ENCODE data around the gene CR1. TPM values are rescaled to one million over a fixed set of nuclear protein-coding genes. Genes with fewer than 3 reads are reported as not detected.
A peak's percentile ranks its signal among the peaks of the same experiment; 100 is the strongest.

Gene CR1
- total RNA-seq, 1 experiment from 2014 or later, result not detected

- ATAC-seq, result 0 out of 2 replicates have a peak, but pooled peaks have one; percentile 56
- H3K36me3 ChIP-seq (ENCODE audit: control insufficient read depth, insufficient read depth, low read length), result no peaks in the 10 kb centered on the region
- ChIA-PET CTCF (no interaction called here), POLR2A (no interaction called here)
- no TSS peak for BruUV-seq (replicated peaks)
- H3K27ac ChIP-seq (ENCODE audit: low read length), result no peak overlapping the region
- H3K27me3 ChIP-seq (ENCODE audit: control insufficient read depth, insufficient read depth, low read length), result peaks cover 14% of the 10 kb centered on the region
- no peaks in the 10 kb centered on the region for H3K4me1 ChIP-seq (ENCODE audit: control insufficient read depth, insufficient read depth, low read length)
- H3K4me3 ChIP-seq (ENCODE audit: low read depth in 2 of 2, low read length in 2 of 2), result no peak overlapping the region
- in situ Hi-C loops (cut with HindIII; ENCODE audit: low pct_unique_long_range_greater_than_20kb, low sequenced_read_pairs), result no loop called here
- DNase-seq (ENCODE audit: low read depth, low spot score), result no peak
- intact Hi-C loops (cut with micrococcal nuclease; ENCODE audit: unreplicated experiment), result no loop called here
- TF ChIP-seq POLR2AphosphoS5 (IDR thresholded peaks at IDR 0.05; ENCODE audit: low read depth, low read length), result no peak
- TF ChIP-seq CTCF (IDR thresholded peaks at IDR 0.05), result peak; percentile 57; the same call in 1 of the 2 replicates
- H3K9me3 ChIP-seq (ENCODE audit: control insufficient read depth, insufficient read depth, low read depth, low read length), result no peaks in the 10 kb centered on the region
Measured at GRCh38 chr1:207672522-207673130, 176.7 kb downstream of the CR1 start.

GRCh38 chr1:207673399-207673798 lies 177.4 kb downstream of the CR1 start:
- no TSS peak for BruUV-seq (replicated peaks)
- intact Hi-C loops (cut with micrococcal nuclease; ENCODE audit: unreplicated experiment) (no loop called here), in situ Hi-C loops (cut with HindIII; ENCODE audit: low pct_unique_long_range_greater_than_20kb, low sequenced_read_pairs) (no loop called here)
- no peak overlapping the region for H3K4me3 ChIP-seq (ENCODE audit: low read depth in 2 of 2, low read length in 2 of 2)
- H3K9me3 ChIP-seq (ENCODE audit: control insufficient read depth, insufficient read depth, low read depth, low read length), result no peaks in the 10 kb centered on the region
- ATAC-seq (no peak), DNase-seq (ENCODE audit: low read depth, low spot score) (no peak)
- no peaks in the 10 kb centered on the region for H3K36me3 ChIP-seq (ENCODE audit: control insufficient read depth, insufficient read depth, low read length)
- ChIA-PET CTCF (no interaction called here), POLR2A (no interaction called here)
- H3K27me3 ChIP-seq (ENCODE audit: control insufficient read depth, insufficient read depth, low read length), result peaks cover 13% of the 10 kb centered on the region
- TF ChIP-seq TCF7L2 (IDR thresholded peaks at IDR 0.05; ENCODE audit: low read depth, low read length) (no peak), CTCF (IDR thresholded peaks at IDR 0.05) (no peak), POLR2AphosphoS5 (IDR thresholded peaks at IDR 0.05; ENCODE audit: low read depth, low read length) (no peak), REST (IDR thresholded peaks at IDR 0.05; ENCODE audit: insufficient read depth in 1 of 2, low read depth in 2 of 2, low read length in 1 of 2) (no peak), SIN3A (IDR thresholded peaks at IDR 0.05; ENCODE audit: borderline replicate concordance, insufficient read depth, low read depth, low read length) (no peak)
- H3K27ac ChIP-seq (ENCODE audit: low read length), result no peak overlapping the region
- no peaks in the 10 kb centered on the region for H3K4me1 ChIP-seq (ENCODE audit: control insufficient read depth, insufficient read depth, low read length)
